NCI-H524 (cell line): Measurements from ENCODE around the gene SINHCAF.
"Not testable (repeated sequence)": the region's sequence is repeated elsewhere in the genome, so short reads cannot be mapped to it uniquely, and the experiment has no call there.

Source experiments
- DNase-seq, 2 experiments: peaks; one replicate each; lab custom pipeline; 2025; lab: John Stamatoyannopoulos, UW

The SINHCAF gene, protein sequence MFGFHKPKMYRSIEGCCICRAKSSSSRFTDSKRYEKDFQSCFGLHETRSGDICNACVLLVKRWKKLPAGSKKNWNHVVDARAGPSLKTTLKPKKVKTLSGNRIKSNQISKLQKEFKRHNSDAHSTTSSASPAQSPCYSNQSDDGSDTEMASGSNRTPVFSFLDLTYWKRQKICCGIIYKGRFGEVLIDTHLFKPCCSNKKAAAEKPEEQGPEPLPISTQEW

DNA sequence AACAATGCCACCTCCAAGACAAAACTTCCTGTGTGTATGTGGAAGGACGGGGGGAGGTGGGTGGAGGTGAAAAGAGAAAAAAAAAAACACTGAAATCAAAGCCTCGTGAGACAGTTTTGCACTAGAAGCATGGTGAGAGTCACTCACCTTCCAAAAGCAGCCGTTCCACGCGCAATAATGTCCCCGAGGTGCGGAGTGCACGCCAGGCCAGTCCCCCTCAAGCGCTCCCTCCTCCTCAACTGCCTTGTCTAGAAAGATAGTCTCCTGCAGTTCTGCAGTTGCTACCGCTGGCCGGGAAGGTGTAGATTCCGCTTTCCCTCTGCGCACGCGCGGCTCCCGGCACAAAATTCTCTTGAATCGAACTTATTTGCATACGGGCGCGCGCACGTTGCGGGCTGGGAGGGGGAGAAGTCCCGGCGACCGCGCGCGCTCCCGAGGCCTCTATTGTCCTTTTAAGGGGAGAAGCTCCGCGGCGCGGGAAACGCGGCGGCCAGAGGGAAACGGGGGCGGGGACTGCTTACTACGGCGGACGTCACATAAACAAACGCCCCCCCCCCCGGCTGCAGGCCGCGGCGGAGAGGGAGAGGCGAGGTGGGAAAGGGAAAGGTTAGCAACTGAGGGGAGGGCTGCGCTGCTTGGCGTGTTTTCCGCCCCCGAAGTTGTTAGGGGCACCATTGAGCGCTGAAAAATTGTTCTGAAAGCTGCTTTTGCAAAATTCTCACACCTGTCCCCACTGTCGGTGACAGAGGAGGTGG is at the start of gene SINHCAF:
TSS of gene SINHCAF (minus strand) at position 274 of the 755 bp plus-strand sequence. CDS start 27,946 bp downstream, outside the sequence.
- DNase-seq: peak; percentile 99 to 100

DNA sequence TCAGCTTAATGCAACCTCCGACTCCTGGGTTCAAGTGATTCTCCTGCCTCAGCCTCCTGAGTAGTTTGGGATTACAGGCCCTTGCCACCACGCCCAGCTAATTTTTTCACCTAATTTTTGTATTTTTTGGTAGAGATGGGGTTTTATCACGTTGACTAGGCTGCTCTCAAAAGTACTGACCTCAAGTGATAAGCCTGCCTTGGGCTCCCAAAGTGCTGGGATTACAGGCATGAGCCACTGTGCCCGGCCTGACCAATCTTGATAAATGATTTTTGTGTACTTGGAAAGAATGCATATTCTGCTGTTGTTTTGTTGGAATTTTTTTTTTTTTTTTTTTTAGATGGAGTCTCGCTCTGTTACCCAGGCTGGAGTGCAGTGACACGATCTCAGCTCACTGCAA is 49.5 kb upstream of the SINHCAF start:
- not testable (repeated sequence) for DNase-seq

DNA sequence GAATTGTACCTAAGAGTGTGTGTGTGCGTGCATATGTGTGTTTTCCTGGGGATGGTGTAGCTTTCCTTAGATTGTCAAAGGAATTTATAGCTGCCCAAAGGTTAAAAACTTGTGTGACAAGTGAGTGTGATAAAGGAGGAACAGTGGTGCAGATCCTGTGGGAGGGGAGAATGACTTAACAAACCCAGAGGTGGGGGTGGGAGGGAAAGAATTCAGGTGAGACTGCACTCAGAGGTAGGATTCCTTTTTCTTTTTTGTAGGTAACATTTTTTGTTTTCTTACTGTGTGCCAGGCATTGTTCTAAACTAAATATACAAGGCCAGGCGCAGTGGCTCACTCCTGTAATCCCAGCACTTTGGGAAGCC is 45.3 kb upstream of the SINHCAF start:
- DNase-seq: no peak

DNA sequence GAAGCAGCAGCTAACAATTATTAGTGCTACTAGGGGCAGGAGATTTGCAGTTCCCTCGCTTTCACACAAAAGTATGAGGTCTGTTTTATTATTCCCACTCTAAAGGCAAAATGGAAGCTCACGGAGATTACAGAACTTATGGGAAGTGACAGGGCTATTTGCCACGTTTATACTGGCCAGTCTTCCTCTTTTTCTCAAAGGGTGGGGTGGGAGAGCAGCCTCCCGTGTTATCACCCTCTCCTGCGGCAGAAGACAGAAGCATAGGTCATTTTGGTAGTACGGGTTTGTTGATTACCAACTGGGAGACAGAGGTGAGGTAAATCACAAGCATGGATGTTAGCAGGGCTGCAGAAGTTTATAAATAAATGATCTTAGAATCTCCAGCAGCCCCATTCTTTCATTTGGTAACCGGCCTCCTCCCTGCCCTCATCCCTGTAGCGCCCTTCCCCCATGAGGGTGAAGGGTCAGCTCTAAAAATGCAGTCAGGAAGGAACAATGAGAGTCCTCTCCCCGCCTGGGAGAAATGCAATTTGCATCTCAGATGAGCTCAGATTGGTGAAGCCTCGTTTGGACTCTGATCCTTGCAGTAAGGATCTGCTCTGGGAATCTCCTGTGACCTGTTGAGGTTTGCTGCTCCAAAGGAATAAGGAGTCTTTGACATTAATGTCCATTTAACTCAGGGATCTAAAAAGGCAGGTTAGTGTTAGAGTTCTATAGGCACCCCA is 44.7 kb upstream of the SINHCAF start:
- no peak for DNase-seq

DNA sequence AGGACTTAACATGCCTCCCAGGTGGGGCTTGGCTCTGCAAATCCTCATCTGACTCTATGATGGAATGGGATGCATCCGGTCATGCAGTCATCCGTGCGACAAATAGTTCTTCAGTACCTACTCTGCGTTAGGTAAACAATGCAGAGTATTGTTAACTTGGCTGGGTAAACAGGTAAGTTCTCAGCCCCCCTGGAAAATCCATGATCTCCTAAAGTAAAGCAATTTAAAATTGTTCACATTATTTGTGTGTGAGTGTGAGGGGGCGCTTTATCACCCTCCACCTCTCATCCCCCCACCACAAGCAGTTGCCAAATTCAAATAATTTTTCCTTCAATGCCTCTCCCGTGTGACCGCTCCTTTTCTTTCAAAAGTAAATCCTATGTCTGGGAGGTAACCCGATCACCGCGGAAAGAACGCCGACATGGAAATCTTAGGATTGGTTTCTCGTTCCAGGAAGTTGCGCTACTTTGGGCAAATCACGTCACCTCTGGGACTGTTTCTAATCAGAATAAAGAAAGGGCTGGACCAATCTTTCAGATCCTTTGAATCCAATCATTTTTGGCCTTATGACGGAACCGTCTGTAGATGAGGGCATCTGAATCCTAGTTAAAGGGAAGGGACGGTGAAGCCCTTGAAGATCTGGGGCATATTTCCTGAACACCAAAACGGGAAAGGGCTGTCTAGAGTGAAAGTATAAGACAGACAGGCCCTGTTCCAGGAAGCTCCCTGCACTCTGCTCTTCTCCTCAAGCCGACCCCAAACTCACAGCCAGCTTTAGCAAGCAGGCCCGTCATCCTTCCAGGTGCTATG is 44.0 kb upstream of the SINHCAF start:
- no peak for DNase-seq

DNA sequence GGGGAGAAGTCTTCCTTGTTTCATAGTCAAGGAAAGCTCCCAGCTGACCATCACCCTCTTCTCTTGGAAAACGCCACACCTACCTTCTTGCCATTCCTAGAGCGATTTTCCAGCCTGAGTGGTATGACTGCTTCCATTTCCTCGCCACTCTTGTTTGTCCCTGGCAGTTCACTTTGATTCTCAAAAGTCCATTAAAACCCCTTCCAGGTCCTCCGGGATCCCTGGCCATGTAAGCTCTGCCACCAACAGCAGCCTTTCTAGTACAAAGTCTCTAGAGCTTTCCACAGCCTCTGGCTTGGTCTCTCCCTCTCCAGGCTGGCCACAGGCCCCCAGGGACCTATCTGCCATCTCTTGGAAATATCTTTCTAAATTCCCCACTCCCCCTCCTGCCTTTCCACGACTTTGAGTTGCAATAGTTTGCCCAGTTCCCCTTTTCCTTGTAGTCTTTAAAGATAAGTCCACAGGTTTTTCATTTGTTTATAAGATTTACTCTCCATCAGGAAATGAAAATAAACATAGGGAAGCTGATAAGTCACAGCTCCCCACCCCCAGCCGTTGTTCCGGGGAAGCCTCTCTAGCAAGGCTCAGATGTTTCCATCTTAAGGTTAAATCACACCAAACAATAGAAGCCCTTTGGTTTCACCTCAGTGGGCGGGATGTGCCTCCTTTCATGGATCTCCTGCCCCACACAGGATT is 42.9 kb upstream of the SINHCAF start:
- no peak for DNase-seq

DNA sequence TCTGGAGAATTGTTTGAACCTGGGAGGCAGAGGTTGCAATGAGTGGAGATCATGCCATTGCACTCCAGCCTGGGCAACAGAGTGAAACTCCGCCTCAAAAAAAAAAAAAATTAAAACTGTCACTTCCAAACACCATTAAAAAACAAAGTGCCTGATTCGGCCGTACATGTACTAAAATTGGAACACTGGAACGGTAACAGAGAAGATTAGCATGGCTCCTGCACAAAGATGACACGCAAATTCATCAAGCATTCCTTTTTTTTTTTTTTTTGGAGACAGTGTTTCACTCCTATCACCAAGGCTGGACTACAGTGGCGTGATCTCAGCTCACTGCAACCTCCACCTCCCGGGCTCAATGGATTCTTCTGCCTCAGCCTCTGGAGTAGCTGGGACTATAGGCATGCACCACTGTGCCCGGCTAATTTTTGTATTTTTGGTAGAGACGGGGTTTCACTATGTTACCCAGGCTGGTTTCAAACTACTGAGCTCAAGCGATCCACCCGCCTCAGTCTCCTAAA is 40.2 kb upstream of the SINHCAF start:
- DNase-seq: no peak

DNA sequence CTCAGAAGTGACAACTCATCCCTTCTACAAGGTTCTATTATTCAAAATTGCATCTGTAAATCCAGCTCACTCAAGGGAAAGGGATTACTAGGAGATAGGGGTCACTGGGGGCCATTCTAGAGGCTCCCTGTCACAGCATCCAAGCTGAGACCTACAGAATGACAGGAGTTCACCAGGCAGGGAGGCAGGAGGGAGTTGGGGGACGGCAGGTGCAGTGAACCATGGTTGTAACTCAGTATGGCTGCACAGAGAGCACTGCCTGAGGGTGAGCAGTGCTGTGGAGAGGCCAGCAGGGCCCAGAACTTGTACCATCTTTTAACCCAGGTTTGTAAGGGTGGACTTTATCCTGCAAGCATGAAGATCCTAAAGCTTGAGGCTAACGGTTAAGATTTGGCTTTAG is 37.9 kb upstream of the SINHCAF start:
- DNase-seq: no peak

DNA sequence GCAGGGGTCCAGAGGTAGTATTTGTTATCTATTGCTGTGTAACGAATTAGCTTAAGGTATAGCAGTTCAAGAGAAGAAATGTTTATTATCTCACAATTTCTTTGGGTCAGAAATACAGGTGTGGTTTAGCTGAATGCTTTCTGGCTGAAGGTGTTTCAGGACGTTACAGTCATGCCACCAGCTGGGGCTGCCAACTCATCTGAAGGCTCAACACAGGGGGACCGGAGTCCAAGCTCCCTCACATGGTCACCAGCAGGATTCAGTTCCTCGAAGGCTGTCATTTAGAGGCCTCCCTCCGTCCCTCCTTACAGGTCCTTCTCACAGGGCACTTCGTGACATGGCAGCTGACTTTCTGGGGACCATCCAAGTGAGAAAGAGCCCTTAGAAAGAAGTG is 37.5 kb upstream of the SINHCAF start:
- DNase-seq: no peak

DNA sequence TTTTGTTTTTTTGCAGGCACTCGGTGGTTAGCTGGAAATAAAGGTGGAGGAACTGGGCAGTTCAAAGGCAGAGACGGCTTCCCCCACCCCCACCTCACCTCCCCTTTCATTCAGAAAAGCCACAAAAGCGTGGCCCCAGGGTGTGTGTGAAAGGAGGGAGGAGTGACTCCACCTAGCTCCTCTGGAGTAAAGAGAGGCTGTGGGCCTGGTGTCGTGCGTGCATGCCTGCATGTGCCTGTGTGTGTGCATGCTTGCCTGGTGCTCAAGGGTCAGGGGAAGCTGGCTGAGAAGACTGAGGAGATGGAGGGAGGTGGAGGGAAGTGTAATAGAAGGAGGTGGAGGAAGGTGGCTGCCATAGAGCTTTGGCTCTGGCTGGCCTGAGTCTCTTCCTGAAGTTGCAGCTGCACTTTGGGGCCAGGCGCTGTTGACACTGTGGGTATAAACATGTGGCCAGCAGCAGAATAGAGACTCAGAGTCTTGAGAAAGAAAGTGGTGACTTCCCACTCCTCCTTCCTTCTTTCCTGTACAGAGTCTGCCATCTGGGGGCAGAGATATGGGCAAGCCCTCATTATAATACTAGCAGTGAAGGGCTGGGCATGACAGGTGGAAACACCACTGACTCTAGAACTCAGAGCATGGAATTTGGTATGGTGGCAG is 36.9 kb upstream of the SINHCAF start:
- DNase-seq: peak; percentile 17 to 58

DNA sequence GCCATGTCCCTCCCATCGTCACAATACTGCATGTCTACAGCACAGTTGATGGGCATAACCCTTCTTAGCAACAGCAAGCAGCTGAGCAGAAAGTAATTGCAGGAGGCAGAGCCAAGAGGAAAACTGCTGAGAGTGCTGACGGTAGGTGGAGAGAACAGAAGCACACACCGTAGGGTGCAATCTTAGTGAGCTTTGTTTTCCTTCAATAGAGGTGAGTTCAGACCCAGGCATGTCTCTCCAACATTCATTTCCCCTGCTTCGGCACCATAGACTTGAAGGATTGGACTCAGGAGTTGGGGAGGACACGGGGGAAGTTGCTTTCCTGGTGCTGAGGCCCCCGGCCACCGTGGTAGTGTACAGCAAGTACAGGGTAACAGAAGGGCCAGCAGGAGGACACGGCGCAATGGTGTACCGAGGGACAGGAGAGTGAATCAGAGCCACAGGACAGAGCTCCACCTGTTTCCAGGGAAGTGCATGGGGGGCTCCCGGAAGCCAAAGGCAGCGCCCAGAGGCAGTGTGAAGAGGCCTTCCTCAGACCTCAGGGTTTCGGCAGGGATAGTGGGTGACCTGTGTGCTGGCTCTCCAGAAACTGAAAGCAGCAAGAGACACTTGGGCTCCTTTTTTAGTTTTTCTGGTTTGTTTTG is 36.3 kb upstream of the SINHCAF start:
- peak in 1 of 2 experiments; percentile 56 for DNase-seq

DNA sequence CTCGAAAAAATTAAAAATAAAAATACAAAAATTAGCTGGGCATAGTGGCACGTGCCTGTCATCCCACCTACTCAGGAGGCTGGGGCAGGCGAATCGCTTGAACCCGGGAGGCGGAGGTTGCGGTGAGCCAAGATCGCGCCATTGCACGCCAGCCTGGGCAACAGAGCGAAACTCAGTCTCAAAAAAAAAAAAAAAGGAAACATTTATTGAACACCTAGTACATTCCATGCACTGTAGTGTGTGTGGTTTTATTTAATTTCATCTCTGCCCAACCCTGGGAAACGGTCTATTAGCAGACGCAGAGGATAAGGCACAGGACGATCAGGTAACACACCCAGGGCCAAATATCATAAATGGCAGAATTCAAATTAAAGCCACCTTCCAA is 35.8 kb upstream of the SINHCAF start:
- no peak for DNase-seq

DNA sequence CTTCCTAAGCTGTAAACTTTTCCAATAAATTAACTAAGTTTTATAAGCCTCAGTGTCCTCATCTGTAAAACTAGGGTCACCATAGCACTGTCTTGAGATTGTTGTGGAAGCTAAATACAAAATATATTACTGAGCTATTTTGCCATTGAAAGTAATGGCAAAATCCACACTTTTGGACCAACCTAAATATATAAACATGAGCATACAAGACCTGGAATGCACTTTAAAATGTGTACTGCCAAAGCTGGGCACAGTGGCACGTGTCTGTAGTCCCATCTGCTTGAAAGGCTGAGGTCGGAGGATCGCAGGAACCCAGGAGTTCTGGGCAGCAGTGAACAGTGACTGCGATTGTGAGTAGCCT is 29.8 kb upstream of the SINHCAF start:
- no peak for DNase-seq

DNA sequence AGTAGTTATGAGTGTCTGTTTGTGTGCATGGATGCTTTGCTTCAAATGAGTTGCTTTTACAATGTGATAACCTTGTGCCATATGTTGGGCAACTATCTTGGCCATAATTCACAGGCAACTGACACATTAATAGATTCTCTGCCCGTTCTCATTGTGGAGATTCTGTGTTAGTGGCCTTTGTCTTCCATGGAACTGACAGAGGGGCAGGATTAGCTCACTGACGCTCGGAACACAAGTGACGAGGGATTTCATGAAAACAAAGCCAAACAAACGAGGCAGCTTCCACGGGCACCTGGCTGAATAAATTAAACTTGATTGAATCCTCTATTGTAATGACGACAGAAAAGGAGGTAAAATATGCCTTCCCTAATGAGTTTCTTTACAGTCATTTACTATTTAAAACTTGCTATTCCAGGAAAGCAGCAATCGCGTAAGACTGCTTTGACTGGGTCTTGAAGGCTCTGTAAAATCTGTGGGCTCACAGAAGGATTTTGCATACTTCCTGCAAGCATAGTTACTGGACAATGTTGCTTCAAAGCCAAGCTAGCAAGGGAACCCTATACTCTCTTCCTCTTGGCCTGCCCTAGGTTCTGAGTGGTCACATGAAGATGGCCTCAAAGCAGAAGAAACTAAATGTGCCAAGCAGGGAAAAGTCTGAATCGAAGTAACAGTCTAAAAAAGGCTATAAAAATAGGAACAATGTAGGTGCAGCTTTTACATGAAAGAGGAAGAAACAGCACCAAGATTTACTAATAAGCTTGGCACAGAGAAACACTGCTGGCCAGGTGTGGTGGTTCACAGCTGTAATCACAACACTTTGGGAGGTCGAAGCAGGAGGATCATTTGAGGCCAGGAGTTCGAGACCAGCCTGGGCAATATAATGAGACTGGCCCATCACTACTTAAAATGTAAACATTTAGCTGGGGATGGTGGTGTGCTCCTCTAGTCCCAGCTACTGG is 28.1 kb upstream of the SINHCAF start:
- DNase-seq: peak; percentile 70 to 94

DNA sequence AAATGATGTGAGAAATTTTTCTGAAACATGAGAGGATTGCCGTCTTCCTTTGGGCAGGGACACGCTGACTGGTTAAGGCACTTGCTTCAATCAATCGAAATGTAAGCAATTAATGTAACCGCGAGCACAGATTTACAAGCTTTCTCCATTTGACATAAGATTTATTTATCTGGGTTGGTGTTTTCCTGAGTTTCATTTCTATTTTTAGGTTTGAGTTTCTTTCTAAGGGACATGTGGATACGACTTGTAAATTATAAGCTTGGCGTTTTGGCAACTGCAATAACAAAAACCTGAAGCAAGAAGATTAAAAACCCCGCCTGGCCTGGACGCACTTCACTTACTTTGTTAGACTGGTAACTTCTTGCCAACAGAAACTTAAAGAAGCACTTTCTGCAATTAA is 20.3 kb upstream of the SINHCAF start:
- no peak for DNase-seq

DNA sequence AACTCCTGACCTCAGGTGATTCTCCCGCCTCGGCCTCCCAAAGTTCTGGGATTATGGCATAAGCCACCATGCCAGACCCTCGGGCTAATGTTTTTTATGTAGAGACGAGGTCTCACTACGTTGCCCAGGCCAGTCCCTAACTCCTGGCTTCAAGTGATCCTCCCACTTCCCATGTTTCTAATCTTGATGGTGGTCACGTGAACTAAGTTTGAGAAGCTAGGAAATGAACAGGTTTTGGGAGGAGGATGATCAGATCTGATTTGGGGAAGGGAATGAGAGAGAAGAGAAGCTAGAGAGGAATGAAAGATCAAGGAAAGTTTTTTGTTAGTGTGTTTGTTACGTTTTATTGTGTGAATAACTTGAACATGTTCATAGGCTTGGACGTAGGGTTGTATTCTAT is 17.2 kb upstream of the SINHCAF start:
- no peak for DNase-seq

DNA sequence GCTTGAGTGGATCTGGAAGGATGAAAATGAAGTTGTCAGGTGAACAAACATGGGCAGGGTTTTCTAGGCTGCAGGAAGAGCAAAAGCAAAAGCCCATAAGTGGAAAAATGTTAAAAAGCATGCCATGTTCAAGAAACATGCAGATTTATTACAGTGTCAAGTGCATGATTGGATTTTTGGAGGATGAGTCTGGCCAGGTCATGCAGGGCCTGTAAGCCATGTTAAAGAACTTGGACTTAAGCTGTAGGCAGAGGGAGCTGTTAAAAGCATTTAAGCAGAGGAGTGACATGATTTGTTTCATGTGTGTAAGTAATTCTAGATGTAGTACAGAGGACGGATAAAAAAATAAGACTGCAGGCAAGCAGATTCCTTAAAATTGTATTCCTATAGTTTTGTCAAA is 16.3 kb upstream of the SINHCAF start:
- DNase-seq: no peak

DNA sequence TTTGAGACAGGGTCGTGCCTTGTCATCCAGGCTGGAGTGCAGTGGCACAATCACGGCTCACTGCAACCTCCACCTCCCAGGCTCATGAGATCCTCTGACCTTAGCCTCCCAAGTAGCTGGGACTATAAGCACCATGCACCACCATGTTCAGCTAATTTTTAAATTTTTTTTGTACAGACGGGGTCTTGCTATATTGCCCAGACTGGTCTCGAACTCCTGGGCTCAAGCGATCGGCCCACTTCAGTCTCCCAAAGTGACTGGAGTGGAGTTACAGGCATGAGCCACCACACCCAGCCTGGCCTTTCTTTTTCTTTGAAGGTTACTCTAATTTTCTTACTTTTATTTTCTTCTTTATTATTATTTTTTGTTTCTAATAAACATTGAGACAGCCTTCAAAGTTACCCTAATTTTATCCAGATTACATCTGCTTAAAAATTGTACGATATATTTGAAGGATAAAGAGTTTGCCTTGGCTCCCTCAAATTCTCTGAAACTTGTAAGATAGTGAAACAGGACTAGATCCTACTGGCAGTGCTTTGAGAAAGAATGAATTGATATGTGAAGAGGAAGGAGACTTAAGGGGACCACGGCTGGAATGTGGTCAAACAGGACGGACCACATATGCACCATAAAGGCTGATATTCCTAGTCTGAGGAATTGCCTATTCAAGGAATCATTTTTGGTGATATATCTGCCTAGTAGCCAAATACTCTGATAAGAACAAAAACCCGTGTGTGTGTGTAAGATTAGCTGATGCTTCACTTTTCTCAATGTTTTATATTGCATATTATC is 14.1 kb upstream of the SINHCAF start:
- no peak for DNase-seq

DNA sequence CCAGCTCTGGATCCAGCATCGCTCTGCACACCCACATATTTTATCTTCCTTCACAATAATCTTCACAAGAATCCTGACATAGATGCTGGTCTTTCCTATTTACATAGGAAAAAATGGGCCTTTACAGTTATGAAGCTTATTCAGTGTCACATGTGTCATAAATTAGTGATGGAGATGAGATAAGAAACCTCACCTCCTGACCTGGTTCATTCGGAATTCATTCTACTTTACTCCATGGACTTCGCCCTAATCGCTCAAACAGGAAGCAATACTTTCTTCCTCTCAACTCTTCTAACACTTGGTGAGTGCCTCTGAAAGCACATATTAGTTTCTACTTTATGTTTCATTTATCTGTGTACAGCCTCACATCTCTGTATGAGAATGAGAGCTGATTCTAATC is 12.0 kb upstream of the SINHCAF start:
- DNase-seq: no peak
